GM12878 (cell line): Measurements from ENCODE around the gene PLOD3. TPM values are rescaled to one million over a fixed set of nuclear protein-coding genes. Genes with fewer than 3 reads are reported as not detected.

Source experiments
- ATAC-seq: fragments of 200-7000 bp; cut with Tn5 transposase; 3 replicates; pipeline ENCODE4 v1.9.1; 2020; ENCODE audit warnings: mild to moderate bottlenecking, moderate library complexity
- BruUV-seq: library from RNA; stranded (reverse); fragments of 400-500 nt; replicated peaks from 2 replicates; lab custom pipeline; 2021; lab: Mats Ljungman, UMichigan
- CTCF ChIA-PET: fragments of 300-600 bp; sonication (Branson Sonifier 250); formaldehyde crosslinking; extraction: SDS; loops from one replicate; lab custom pipeline; 2021; ENCODE audit warnings: inconsistent platforms; lab: Yijun Ruan, JAX
- POLR2A ChIA-PET: fragments of 350-600 bp; formaldehyde crosslinking; extraction: SDS; loops from one replicate; lab custom pipeline; 2021; ENCODE audit warnings: inconsistent platforms; lab: Charles Lee
- RAD21 ChIA-PET: fragments of 300-600 bp; sonication (Branson Sonifier 250); formaldehyde crosslinking; loops from one replicate; lab custom pipeline; 2023; ENCODE audit warnings: antibody characterized with exemption; ENCODE audit not compliant: unreplicated experiment; lab: Charles Lee
- SMC1A ChIA-PET: fragments of 300-600 bp; sonication (Branson Sonifier 250); formaldehyde crosslinking; loops from one replicate; lab custom pipeline; 2023; ENCODE audit not compliant: unreplicated experiment, uncharacterized antibody; lab: Charles Lee
- DNase-seq: peaks from one replicate; pipeline ENCODE4 v3.0.0-alpha.2; 2011; ENCODE audit warnings: low read depth, low spot score
- FAIRE-seq: peaks from 3 replicates; lab custom pipeline; 2011; peaks lifted over from hg19 to GRCh38; lab: Jason Lieb, UNC
- H2AFZ ChIP-seq: 2 replicates; pipeline ENCODE4 v1.6.0; 2011; ENCODE audit warnings: low read depth, low read length, control low read depth; ENCODE audit not compliant: control insufficient read depth
- H3K27ac ChIP-seq: 2 replicates; pipeline ENCODE4 v1.5.1; 2011; ENCODE audit warnings: control low read depth; ENCODE audit not compliant: control insufficient read depth, insufficient read depth
- H3K27me3 ChIP-seq, 2 experiments: replicated peaks in 1 of 2; 2 replicates each; pipeline versions ENCODE4 v1.6.0 to v1.6.1; 2011; ENCODE audit warnings: low read length in 1 of 2; ENCODE audit not compliant: control insufficient read depth in 2 of 2, insufficient read depth in 2 of 2
- H3K36me3 ChIP-seq, 2 experiments: 2 replicates each; pipeline ENCODE4 v1.5.1; 2011; ENCODE audit warnings: low read length in 1 of 2; ENCODE audit not compliant: control insufficient read depth in 2 of 2, insufficient read depth in 2 of 2
- H3K4me1 ChIP-seq: 2 replicates; pipeline ENCODE4 v1.6.1; 2011; ENCODE audit warnings: mild to moderate bottlenecking, low read length, moderate library complexity, mixed read lengths; ENCODE audit not compliant: control insufficient read depth, insufficient read depth
- H3K4me2 ChIP-seq: 2 replicates; pipeline ENCODE4 v1.6.0; 2011; ENCODE audit warnings: control low read depth; ENCODE audit not compliant: control insufficient read depth, insufficient read depth
- H3K4me3 ChIP-seq: fragments of 200-600 bp; sonication (generic); 2 replicates; pipeline ENCODE4 v1.5.1; 2016
- H3K79me2 ChIP-seq: 2 replicates; pipeline ENCODE4 v1.6.0; 2011; ENCODE audit warnings: low read length; ENCODE audit not compliant: control insufficient read depth, insufficient read depth
- H3K9ac ChIP-seq: 2 replicates; pipeline ENCODE4 v1.8.0; 2011; ENCODE audit warnings: low read length, control low read depth, mixed read lengths; ENCODE audit not compliant: control insufficient read depth, insufficient read depth
- H3K9me3 ChIP-seq: replicated peaks from 3 replicates; pipeline ENCODE4 v1.5.1; 2011; ENCODE audit warnings: mild to moderate bottlenecking, low read length; ENCODE audit not compliant: control insufficient read depth, insufficient read depth
- H4K20me1 ChIP-seq: 2 replicates; pipeline ENCODE4 v1.6.0; 2011; ENCODE audit not compliant: control insufficient read depth, insufficient read depth
- NFYB ChIP-seq: IDR thresholded peaks from 2 replicates; pipeline ENCODE4 v1.6.1; 2011; ENCODE audit warnings: low read depth, mild to moderate bottlenecking, low read length, improper control_type of control experiment, moderate library complexity; ENCODE audit not compliant: insufficient read depth
- SUZ12 ChIP-seq: fragments of 200-600 bp; sonication (generic); IDR thresholded peaks from one replicate; pipeline ENCODE4 v1.6.1; 2018; ENCODE audit warnings: antibody characterized with exemption, mild to moderate bottlenecking; ENCODE audit not compliant: unreplicated experiment
- ZZZ3 ChIP-seq: IDR thresholded peaks from 2 replicates; pipeline ENCODE4 v1.6.1; 2011; ENCODE audit warnings: low read depth; ENCODE audit not compliant: control insufficient read depth, insufficient read length
- WGBS: methylation state at CpG from one replicate; pipeline ENCODE4 v1.1.6; 2016; ENCODE audit warnings: low lambda C conversion rate; ENCODE audit not compliant: insufficient replicate concordance, insufficient coverage; ENCODE audit errors: missing lambda C conversion rate; 5-methylcytosine and 5-hydroxymethylcytosine counted together
- in situ Hi-C: fragments of 300-500 bp; cut with MboI; formaldehyde crosslinking; loops from 9 replicates; pipeline ENCODE4 v1.14.3; 2018; ENCODE audit warnings: mixed read lengths
- intact Hi-C: fragments of 100-400 bp; cut with micrococcal nuclease; formaldehyde crosslinking; loops from one replicate; pipeline ENCODE4 v1.14.2; 2022; ENCODE audit not compliant: unreplicated experiment
- polyA plus RNA-seq, 11 experiments: library from polyadenylated mRNA; depleted of rRNA in 4 of 11; unstranded in 6 of 11; stranded (reverse) in 5 of 11; fragments of >200 nt; fragmentation: Nextera tagmentation in 4 of 11; fragmentation: Illumina TruSeq in 1 of 11; extraction: Ambion mirVana in 4 of 11; extraction: Trizol in 1 of 11; gene quantifications; 1 replicate in 1 of 11; 2 replicates in 10 of 11; pipeline versions ENCODE4 v1.2.1 to v1.2.3, GENCODE V29; 2011 to 2016; ENCODE audit warnings: inconsistent platforms in 2 of 11, missing spikeins in 2 of 11, low read depth in 1 of 11
- total RNA-seq, 4 experiments: library from RNA; depleted of rRNA in 3 of 4; stranded (reverse); fragments of >200 nt in 3 of 4; fragmentation: Illumina TruSeq in 1 of 4; extraction: Trizol in 1 of 4; gene quantifications; 2 replicates each; pipeline versions ENCODE4 v1.2.1 to v1.2.3, GENCODE V29; 2013 to 2021
- TF ChIP-seq, protein P1 (sequence below): fragments of 450-650 bp; IDR thresholded peaks from 2 replicates; pipeline ENCODE4 v1.6.1; 2017; ENCODE audit warnings: mild to moderate bottlenecking, moderate library complexity
- TF ChIP-seq, protein P2 (sequence below), 3 experiments: IDR thresholded peaks in 2 of 3; conservative IDR thresholded peaks in 1 of 3; 2 replicates each; pipeline ENCODE4 v1.5.1; 2011; ENCODE audit warnings: low read depth in 3 of 3, low read length in 3 of 3, mild to moderate bottlenecking in 3 of 3, control low read depth in 2 of 3, moderate library complexity in 2 of 3, inconsistent platforms in 1 of 3, mixed read lengths in 1 of 3; ENCODE audit not compliant: control insufficient read depth in 2 of 3, insufficient read depth in 1 of 3; ENCODE audit errors: extremely low read depth in 1 of 3

Gene PLOD3
- total and polyA plus RNA-seq, 10 of the 15 experiments (the other 5 are each of a cell fraction or from before 2014, with no cell fraction given), result 0.53 to 27.8 (median 15.1) TPM

- TF ChIP-seq, protein P1, sequence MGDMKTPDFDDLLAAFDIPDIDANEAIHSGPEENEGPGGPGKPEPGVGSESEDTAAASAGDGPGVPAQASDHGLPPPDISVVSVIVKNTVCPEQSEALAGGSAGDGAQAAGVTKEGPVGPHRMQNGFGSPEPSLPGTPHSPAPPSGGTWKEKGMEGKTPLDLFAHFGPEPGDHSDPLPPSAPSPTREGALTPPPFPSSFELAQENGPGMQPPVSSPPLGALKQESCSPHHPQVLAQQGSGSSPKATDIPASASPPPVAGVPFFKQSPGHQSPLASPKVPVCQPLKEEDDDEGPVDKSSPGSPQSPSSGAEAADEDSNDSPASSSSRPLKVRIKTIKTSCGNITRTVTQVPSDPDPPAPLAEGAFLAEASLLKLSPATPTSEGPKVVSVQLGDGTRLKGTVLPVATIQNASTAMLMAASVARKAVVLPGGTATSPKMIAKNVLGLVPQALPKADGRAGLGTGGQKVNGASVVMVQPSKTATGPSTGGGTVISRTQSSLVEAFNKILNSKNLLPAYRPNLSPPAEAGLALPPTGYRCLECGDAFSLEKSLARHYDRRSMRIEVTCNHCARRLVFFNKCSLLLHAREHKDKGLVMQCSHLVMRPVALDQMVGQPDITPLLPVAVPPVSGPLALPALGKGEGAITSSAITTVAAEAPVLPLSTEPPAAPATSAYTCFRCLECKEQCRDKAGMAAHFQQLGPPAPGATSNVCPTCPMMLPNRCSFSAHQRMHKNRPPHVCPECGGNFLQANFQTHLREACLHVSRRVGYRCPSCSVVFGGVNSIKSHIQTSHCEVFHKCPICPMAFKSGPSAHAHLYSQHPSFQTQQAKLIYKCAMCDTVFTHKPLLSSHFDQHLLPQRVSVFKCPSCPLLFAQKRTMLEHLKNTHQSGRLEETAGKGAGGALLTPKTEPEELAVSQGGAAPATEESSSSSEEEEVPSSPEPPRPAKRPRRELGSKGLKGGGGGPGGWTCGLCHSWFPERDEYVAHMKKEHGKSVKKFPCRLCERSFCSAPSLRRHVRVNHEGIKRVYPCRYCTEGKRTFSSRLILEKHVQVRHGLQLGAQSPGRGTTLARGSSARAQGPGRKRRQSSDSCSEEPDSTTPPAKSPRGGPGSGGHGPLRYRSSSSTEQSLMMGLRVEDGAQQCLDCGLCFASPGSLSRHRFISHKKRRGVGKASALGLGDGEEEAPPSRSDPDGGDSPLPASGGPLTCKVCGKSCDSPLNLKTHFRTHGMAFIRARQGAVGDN, result no peak
Measured at GRCh38 chr7:101172005-101172853, 45.2 kb downstream of the PLOD3 start (continued).

- Histone ChIP-seq H3K9me3 (no peaks in the 10 kb centered on the region; the same call in 2 of the 3 replicates), H3K27me3 (peaks cover 30 to 31% of the 10 kb centered on the region in 2 experiments), H2AFZ (no peak overlapping the region), H3K36me3 (no peaks in the 10 kb centered on the region), H3K4me3 (no peak overlapping the region), H4K20me1 (no peaks in the 10 kb centered on the region), H3K4me1 (peaks cover 7% of the 10 kb centered on the region; the same call in 1 of the 2 replicates), H3K27ac (no peak overlapping the region), H3K79me2 (no peaks in the 10 kb centered on the region), H3K9ac (no peak overlapping the region), H3K4me2 (no peak overlapping the region)
- SMC1A ChIA-PET, result interaction anchor here (1.0 to 2.6 kb wide), 5 partner anchors 14 to 120 kb away, joined by 3 to 10 read pairs (median 3); no protein-coding TSS in a partner anchor
- DNase-seq (no peak), ATAC-seq (no peak), FAIRE-seq (no peak)
- TF ChIP-seq NFYB (no peak), SUZ12 (no peak), ZZZ3 (no peak)
- TF ChIP-seq, protein P2, sequence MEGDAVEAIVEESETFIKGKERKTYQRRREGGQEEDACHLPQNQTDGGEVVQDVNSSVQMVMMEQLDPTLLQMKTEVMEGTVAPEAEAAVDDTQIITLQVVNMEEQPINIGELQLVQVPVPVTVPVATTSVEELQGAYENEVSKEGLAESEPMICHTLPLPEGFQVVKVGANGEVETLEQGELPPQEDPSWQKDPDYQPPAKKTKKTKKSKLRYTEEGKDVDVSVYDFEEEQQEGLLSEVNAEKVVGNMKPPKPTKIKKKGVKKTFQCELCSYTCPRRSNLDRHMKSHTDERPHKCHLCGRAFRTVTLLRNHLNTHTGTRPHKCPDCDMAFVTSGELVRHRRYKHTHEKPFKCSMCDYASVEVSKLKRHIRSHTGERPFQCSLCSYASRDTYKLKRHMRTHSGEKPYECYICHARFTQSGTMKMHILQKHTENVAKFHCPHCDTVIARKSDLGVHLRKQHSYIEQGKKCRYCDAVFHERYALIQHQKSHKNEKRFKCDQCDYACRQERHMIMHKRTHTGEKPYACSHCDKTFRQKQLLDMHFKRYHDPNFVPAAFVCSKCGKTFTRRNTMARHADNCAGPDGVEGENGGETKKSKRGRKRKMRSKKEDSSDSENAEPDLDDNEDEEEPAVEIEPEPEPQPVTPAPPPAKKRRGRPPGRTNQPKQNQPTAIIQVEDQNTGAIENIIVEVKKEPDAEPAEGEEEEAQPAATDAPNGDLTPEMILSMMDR (IDR thresholded peaks at IDR 0.05 in 2 of 3, conservative IDR thresholded peaks at IDR 0.05 in 1 of 3; ENCODE audit: control insufficient read depth in 2 of 3, extremely low read depth in 1 of 3, insufficient read depth in 1 of 3, low read depth in 3 of 3, low read length in 3 of 3), result peak in 2 of 3 experiments; percentile 9 to 19; a peak in 2 of 6 replicates
- in situ Hi-C loops (no loop called here), intact Hi-C loops (no loop called here)
- 9% methylated on average over 13 of the region's 13 CpGs for WGBS
- CTCF ChIA-PET, result interaction anchor here (1.0 to 6.1 kb wide), 3 partner anchors 21 to 35 kb away, joined by 3 to 80 read pairs (median 9); no protein-coding TSS in a partner anchor
- BruUV-seq, result no TSS peak
- RAD21 ChIA-PET, result interaction anchor here (2.7 kb wide), 1 partner anchor 27 kb away, joined by 20 read pairs; no protein-coding TSS in a partner anchor
- POLR2A ChIA-PET, result no interaction called here
Measured at GRCh38 chr7:101171442-101171837, 45.9 kb downstream of the PLOD3 start.
